GM18951 (cell line): ENCODE data around the gene OR8G5.
"Not testable (repeated sequence)": the region's sequence is repeated elsewhere in the genome, so short reads cannot be mapped to it uniquely, and the experiment has no call there.

Experiments
- POLR2A ChIP-seq: IDR thresholded peaks from 4 replicates; pipeline ENCODE4 v1.6.1; 2011; ENCODE audit warnings: mild to moderate bottlenecking; ENCODE audit not compliant: insufficient read length, insufficient read depth; ENCODE audit errors: extremely low read depth
- in situ Hi-C: fragments of 300-500 bp; cut with MboI; formaldehyde crosslinking; loops from one replicate; pipeline ENCODE4 v1.12.0; 2022; ENCODE audit warnings: low sequenced_read_pairs, mixed read lengths, inconsistent platforms; ENCODE audit not compliant: unreplicated experiment

Gene OR8G5

GRCh38 chr11:124256076-124256475 lies at the start of gene OR8G5:
Gene OR8G5 (plus strand): TSS chr11:124256376. CDS start chr11:124264932, 8,556 bp downstream.
- TF ChIP-seq POLR2A, result no peak
- in situ Hi-C loops, result no loop called here

GRCh38 chr11:124207102-124207792 lies 48.9 kb upstream of the OR8G5 start:
- in situ Hi-C loops, result no loop called here
- TF ChIP-seq POLR2A, result no peak

GRCh38 chr11:124209824-124210357 lies 46.3 kb upstream of the OR8G5 start:
- no peak for TF ChIP-seq POLR2A
- in situ Hi-C loops, result no loop called here

- no peak for TF ChIP-seq POLR2A
- in situ Hi-C loops, result no loop called here
Measured at GRCh38 chr11:124210421-124210820, 45.8 kb upstream of the OR8G5 start.

- no peak for TF ChIP-seq POLR2A
- in situ Hi-C loops, result no loop called here
Measured at GRCh38 chr11:124211321-124211720, 44.9 kb upstream of the OR8G5 start.

GRCh38 chr11:124214027-124214426 lies 42.1 kb upstream of the OR8G5 start:
- in situ Hi-C loops, result no loop called here
- no peak for TF ChIP-seq POLR2A

- TF ChIP-seq POLR2A, result no peak
- in situ Hi-C loops, result no loop called here
Measured at GRCh38 chr11:124219126-124219525, 37.0 kb upstream of the OR8G5 start.

GRCh38 chr11:124222407-124222806 lies 33.8 kb upstream of the OR8G5 start:
- in situ Hi-C loops, result no loop called here

GRCh38 chr11:124224618-124225423 lies 31.4 kb upstream of the OR8G5 start:
- in situ Hi-C loops, result not testable (repeated sequence)

More at GRCh38 chr11:124222407-124222806, 33.8 kb upstream of the OR8G5 start:
- TF ChIP-seq POLR2A, result no peak

GRCh38 chr11:124225471-124225870 lies 30.7 kb upstream of the OR8G5 start:
- in situ Hi-C loops, result no loop called here
- TF ChIP-seq POLR2A, result no peak

GRCh38 chr11:124233376-124233775 lies 22.8 kb upstream of the OR8G5 start:
- in situ Hi-C loops, result no loop called here
- no peak for TF ChIP-seq POLR2A

- TF ChIP-seq POLR2A, result no peak
- in situ Hi-C loops, result no loop called here
Measured at GRCh38 chr11:124238512-124238911, 17.7 kb upstream of the OR8G5 start.

GRCh38 chr11:124240621-124241397 lies 15.4 kb upstream of the OR8G5 start, which contains the start of gene OR8G1:
Gene OR8G1 (plus strand): TSS chr11:124241095. CDS start chr11:124249676, 8,581 bp downstream.
- TF ChIP-seq POLR2A, result no peak
- in situ Hi-C loops, result no loop called here

GRCh38 chr11:124249869-124250268 lies 6.3 kb upstream of the OR8G5 start:
- in situ Hi-C loops, result not testable (repeated sequence)

GRCh38 chr11:124265041-124265440 lies 8.9 kb downstream of the OR8G5 start:
- in situ Hi-C loops, result not testable (repeated sequence)

GRCh38 chr11:124270886-124271285 lies 14.7 kb downstream of the OR8G5 start:
- in situ Hi-C loops, result not testable (repeated sequence)
